Activated T-cell treated with anti-CD3 and anti-CD28 coated beads, Interleukin-2, amount 50 U/mL, for 72 hours (primary cell): ENCODE results near the gene WIPF3. TPM values are rescaled to one million over a fixed set of nuclear protein-coding genes. Genes with fewer than 3 reads are reported as not detected.
A peak's percentile ranks its signal among the peaks of the same experiment; 100 is the strongest.

Experiments used
- ATAC-seq, 2 donors: fragments of 150-1000 bp; cut with Tn5 transposase; replicated peaks in 1 of 2; 2 replicates each; pipeline ENCODE4 v1.10.0; 2021; ENCODE audit warnings: moderate library complexity in 2 of 2, mild to moderate bottlenecking in 1 of 2
- DNase-seq, 2 donors: peaks; one replicate each; pipeline ENCODE4 v3.0.0; 2021 to 2022; ENCODE audit warnings: mixed read lengths in 1 of 2
- H3K27ac Mint-ChIP-seq: one replicate; pipeline ENCODE4 v1.8.0; 2022; ENCODE audit warnings: mild to moderate bottlenecking, moderate library complexity, mixed read lengths
- H3K27me3 Mint-ChIP-seq: one replicate; pipeline ENCODE4 v1.8.0; 2022; ENCODE audit warnings: low read depth, mixed read lengths
- H3K36me3 Mint-ChIP-seq, 2 donors: one replicate each; pipeline ENCODE4 v1.8.0; 2022; ENCODE audit warnings: mixed read lengths in 2 of 2, mild to moderate bottlenecking in 1 of 2; ENCODE audit not compliant: insufficient read depth in 2 of 2
- H3K4me1 Mint-ChIP-seq: one replicate; pipeline ENCODE4 v1.8.0; 2022; ENCODE audit warnings: low read depth, mixed read lengths
- H3K4me3 Mint-ChIP-seq, 2 donors: one replicate each; pipeline ENCODE4 v1.8.0; 2022; ENCODE audit warnings: mild to moderate bottlenecking in 2 of 2, mixed read lengths in 2 of 2, moderate library complexity in 2 of 2
- H3K9me3 Mint-ChIP-seq, 2 donors: one replicate each; pipeline ENCODE4 v1.8.0; 2022; ENCODE audit warnings: mixed read lengths in 2 of 2
- total RNA-seq, 2 donors: library from RNA; stranded (reverse); gene quantifications; one replicate each; pipeline ENCODE4 v1.2.3, GENCODE V29; 2022

Gene WIPF3
- total RNA-seq, 2 donors from 2014 or later, result not detected

- ATAC-seq (no peak), DNase-seq (no peak)
- no peak overlapping the region for H3K27ac Mint-ChIP-seq
- no peaks in the 10 kb centered on the region for H3K36me3 Mint-ChIP-seq
- no peaks in the 10 kb centered on the region for H3K9me3 Mint-ChIP-seq
- no peak overlapping the region for H3K4me3 Mint-ChIP-seq
- no peaks in the 10 kb centered on the region for H3K4me1 Mint-ChIP-seq
- H3K27me3 Mint-ChIP-seq, result no peaks in the 10 kb centered on the region
Measured at GRCh38 chr7:29859524-29860185, 53.3 kb downstream of the WIPF3 start.

- Mint-ChIP-seq H3K36me3 (no peaks in the 10 kb centered on the region), H3K9me3 (no peaks in the 10 kb centered on the region), H3K4me3 (no peak overlapping the region), H3K27ac (no peak overlapping the region), H3K27me3 (no peaks in the 10 kb centered on the region), H3K4me1 (no peaks in the 10 kb centered on the region)
- DNase-seq, result no peak
- no peak for ATAC-seq
Measured at GRCh38 chr7:29860186-29860585, 53.9 kb downstream of the WIPF3 start.

- H3K27ac Mint-ChIP-seq, result no peak overlapping the region
- DNase-seq (no peak), ATAC-seq (no peak)
- no peaks in the 10 kb centered on the region for H3K9me3 Mint-ChIP-seq
- peaks cover 4% of the 10 kb centered on the region for H3K4me1 Mint-ChIP-seq
- no peaks in the 10 kb centered on the region for H3K27me3 Mint-ChIP-seq
- H3K4me3 Mint-ChIP-seq, result no peak overlapping the region
- no peaks in the 10 kb centered on the region for H3K36me3 Mint-ChIP-seq
Measured at GRCh38 chr7:29861884-29862283, 55.6 kb downstream of the WIPF3 start.

GRCh38 chr7:29864656-29865055, 58.3 kb downstream of the WIPF3 start:
- Mint-ChIP-seq H3K27me3 (no peaks in the 10 kb centered on the region), H3K4me1 (peaks cover 4% of the 10 kb centered on the region), H3K9me3 (no peaks in the 10 kb centered on the region), H3K27ac (no peak overlapping the region), H3K36me3 (no peaks in the 10 kb centered on the region), H3K4me3 (no peak overlapping the region)
- DNase-seq, result no peak
- no peak for ATAC-seq

GRCh38 chr7:29865526-29865925, 59.2 kb downstream of the WIPF3 start:
- H3K36me3 Mint-ChIP-seq, result no peaks in the 10 kb centered on the region
- no peaks in the 10 kb centered on the region for H3K27me3 Mint-ChIP-seq
- H3K4me1 Mint-ChIP-seq, result peaks cover 4% of the 10 kb centered on the region
- no peak overlapping the region for H3K4me3 Mint-ChIP-seq
- DNase-seq, result no peak
- ATAC-seq, result no peak
- H3K9me3 Mint-ChIP-seq, result no peaks in the 10 kb centered on the region
- no peak overlapping the region for H3K27ac Mint-ChIP-seq

GRCh38 chr7:29866490-29866930, 60.2 kb downstream of the WIPF3 start:
- no peaks in the 10 kb centered on the region for H3K9me3 Mint-ChIP-seq
- no peaks in the 10 kb centered on the region for H3K36me3 Mint-ChIP-seq
- no peak overlapping the region for H3K4me3 Mint-ChIP-seq
- no peaks in the 10 kb centered on the region for H3K27me3 Mint-ChIP-seq
- H3K4me1 Mint-ChIP-seq, result peaks cover 4% of the 10 kb centered on the region
- ATAC-seq (no peak), DNase-seq (no peak)
- no peak overlapping the region for H3K27ac Mint-ChIP-seq

- H3K27ac Mint-ChIP-seq, result no peak overlapping the region
- H3K27me3 Mint-ChIP-seq, result peaks cover 13% of the 10 kb centered on the region
- DNase-seq (no peak), ATAC-seq (no peak)
- H3K4me3 Mint-ChIP-seq, result no peak overlapping the region
- H3K9me3 Mint-ChIP-seq, result no peaks in the 10 kb centered on the region
- no peaks in the 10 kb centered on the region for H3K4me1 Mint-ChIP-seq
- no peaks in the 10 kb centered on the region for H3K36me3 Mint-ChIP-seq
Measured at GRCh38 chr7:29871787-29872398, 65.6 kb downstream of the WIPF3 start.

- H3K4me3 Mint-ChIP-seq, result no peak overlapping the region
Measured at GRCh38 chr7:29873644-29874294, 67.5 kb downstream of the WIPF3 start.

GRCh38 chr7:29875741-29876140, 69.4 kb downstream of the WIPF3 start:
- Mint-ChIP-seq H3K4me3 (no peak overlapping the region), H3K27me3 (peaks cover 28% of the 10 kb centered on the region), H3K27ac (no peak overlapping the region), H3K9me3 (no peaks in the 10 kb centered on the region), H3K4me1 (peaks cover 7% of the 10 kb centered on the region), H3K36me3 (no peaks in the 10 kb centered on the region)
- ATAC-seq (no peak), DNase-seq (no peak)

More at GRCh38 chr7:29873644-29874294, 67.5 kb downstream of the WIPF3 start:
- ATAC-seq, result no peak
- Mint-ChIP-seq H3K4me1 (peaks cover 7% of the 10 kb centered on the region), H3K27me3 (peaks cover 25% of the 10 kb centered on the region), H3K36me3 (no peaks in the 10 kb centered on the region), H3K27ac (no peak overlapping the region), H3K9me3 (no peaks in the 10 kb centered on the region)
- no peak for DNase-seq

- no peaks in the 10 kb centered on the region for H3K9me3 Mint-ChIP-seq
- no peaks in the 10 kb centered on the region for H3K36me3 Mint-ChIP-seq
- peaks cover 28% of the 10 kb centered on the region for H3K27me3 Mint-ChIP-seq
- H3K27ac Mint-ChIP-seq, result no peak overlapping the region
- ATAC-seq, result no peak
- DNase-seq, result no peak
- H3K4me3 Mint-ChIP-seq, result no peak overlapping the region
- peaks cover 7% of the 10 kb centered on the region for H3K4me1 Mint-ChIP-seq
Measured at GRCh38 chr7:29877196-29877595, 70.9 kb downstream of the WIPF3 start.

GRCh38 chr7:29878081-29878688, 71.9 kb downstream of the WIPF3 start:
- H3K4me3 Mint-ChIP-seq, result no peak overlapping the region

GRCh38 chr7:29879609-29880008, 73.3 kb downstream of the WIPF3 start:
- Mint-ChIP-seq H3K9me3 (no peaks in the 10 kb centered on the region), H3K4me1 (peaks cover 16% of the 10 kb centered on the region), H3K36me3 (no peaks in the 10 kb centered on the region), H3K27me3 (peaks cover 27% of the 10 kb centered on the region), H3K27ac (no peak overlapping the region), H3K4me3 (no peak overlapping the region)
- peak in 1 of 2 donors; percentile 53 for ATAC-seq
- no peak for DNase-seq

More at GRCh38 chr7:29878081-29878688, 71.9 kb downstream of the WIPF3 start:
- H3K27me3 Mint-ChIP-seq, result peaks cover 28% of the 10 kb centered on the region
- ATAC-seq (no peak), DNase-seq (no peak)
- no peaks in the 10 kb centered on the region for H3K36me3 Mint-ChIP-seq
- no peak overlapping the region for H3K27ac Mint-ChIP-seq
- H3K9me3 Mint-ChIP-seq, result no peaks in the 10 kb centered on the region
- H3K4me1 Mint-ChIP-seq, result peaks cover 13% of the 10 kb centered on the region

- Mint-ChIP-seq H3K36me3 (no peaks in the 10 kb centered on the region), H3K4me1 (peaks cover 16% of the 10 kb centered on the region), H3K9me3 (no peaks in the 10 kb centered on the region), H3K27ac (no peak overlapping the region), H3K27me3 (peaks cover 15% of the 10 kb centered on the region), H3K4me3 (no peak overlapping the region)
- DNase-seq (no peak), ATAC-seq (no peak)
Measured at GRCh38 chr7:29881724-29882123, 75.4 kb downstream of the WIPF3 start.
